ENCODE data around the gene FAM25A.
"Not testable (repeated sequence)": the region's sequence is repeated elsewhere in the genome, so short reads cannot be mapped to it uniquely, and the experiment has no call there.

- not testable (repeated sequence) for TF ChIP-seq CTCF (conservative IDR thresholded peaks at IDR 0.05); EZH2 (IDR thresholded peaks at IDR 0.05; ENCODE audit: low read depth)
Observed at GRCh38 chr10:87025285-87025958, 5.3 kb downstream of the FAM25A start.
